CD14-positive monocyte (primary cell): ENCODE data around the gene CXCR5. TPM values are rescaled to one million over a fixed set of nuclear protein-coding genes. Genes with fewer than 3 reads are reported as not detected.
A peak's percentile ranks its signal among the peaks of the same experiment; 100 is the strongest.

Experiments
- DNase-seq, 3 donors: peaks; one replicate each; pipeline ENCODE4 v3.0.0-alpha.2; 2011 to 2022
- H2AFZ ChIP-seq: 2 replicates; pipeline ENCODE4 v1.6.0; 2012; ENCODE audit warnings: mild to moderate bottlenecking, low read depth, low read length, inconsistent platforms; ENCODE audit not compliant: insufficient read depth, poor library complexity, severe bottlenecking
- H3K27ac ChIP-seq, 2 donors: 1 replicate in 1 of 2; 2 replicates in 1 of 2; pipeline ENCODE4 v1.5.1; 2012 to 2013; ENCODE audit warnings: low read length in 2 of 2, control low read depth in 1 of 2, inconsistent platforms in 1 of 2, low read depth in 1 of 2, mild to moderate bottlenecking in 1 of 2
- H3K27me3 ChIP-seq, 2 donors: one replicate each; pipeline versions ENCODE4 v1.6.0 to v1.6.1; 2011 to 2013; ENCODE audit warnings: low read length in 2 of 2; ENCODE audit not compliant: control insufficient read depth in 2 of 2, insufficient read depth in 2 of 2
- H3K36me3 ChIP-seq, 2 donors: replicated peaks in 1 of 2; 1 replicate in 1 of 2; 2 replicates in 1 of 2; pipeline versions ENCODE4 v1.5.1 to v1.6.1; 2012 to 2013; ENCODE audit warnings: low read length in 2 of 2, control low read depth in 1 of 2, inconsistent platforms in 1 of 2, mild to moderate bottlenecking in 1 of 2; ENCODE audit not compliant: insufficient read depth in 2 of 2, control insufficient read depth in 1 of 2
- H3K4me1 ChIP-seq, 2 donors: 1 replicate in 1 of 2; 2 replicates in 1 of 2; pipeline versions ENCODE4 v1.5.1 to v1.6.1; 2012 to 2013; ENCODE audit warnings: low read length in 2 of 2, control low read depth in 1 of 2, inconsistent platforms in 1 of 2, mild to moderate bottlenecking in 1 of 2, moderate library complexity in 1 of 2; ENCODE audit not compliant: insufficient read depth in 2 of 2, control insufficient read depth in 1 of 2
- H3K4me2 ChIP-seq: replicated peaks from 2 replicates; pipeline ENCODE3; 2012; ENCODE audit warnings: low read length, moderate library complexity, mild to moderate bottlenecking; ENCODE audit not compliant: poor library complexity, severe bottlenecking; ENCODE audit errors: extremely low read depth
- H3K4me3 ChIP-seq, 3 experiments: fragments of 200-600 bp in 1 of 3; sonication (generic) in 1 of 3; replicated peaks in 1 of 3; 1 replicate in 2 of 3; 2 replicates in 1 of 3; pipeline ENCODE4 v1.5.1; 2011 to 2013; ENCODE audit warnings: low read length in 3 of 3, mild to moderate bottlenecking in 3 of 3, control low read depth in 2 of 3, low read depth in 2 of 3, inconsistent platforms in 1 of 3, moderate library complexity in 1 of 3
- H3K79me2 ChIP-seq: 2 replicates; pipeline ENCODE4 v1.6.0; 2012; ENCODE audit warnings: mild to moderate bottlenecking, control low read depth, inconsistent platforms, low read length, moderate library complexity; ENCODE audit not compliant: insufficient read depth
- H3K9ac ChIP-seq: 2 replicates; pipeline ENCODE4 v1.6.0; 2017; ENCODE audit warnings: low read length, mild to moderate bottlenecking; ENCODE audit not compliant: insufficient read depth, poor library complexity, severe bottlenecking
- H3K9me3 ChIP-seq, 2 donors: replicated peaks in 1 of 2; 1 replicate in 1 of 2; 2 replicates in 1 of 2; pipeline versions ENCODE4 v1.5.1 to v1.6.1; 2012 to 2013; ENCODE audit warnings: low read length in 2 of 2, control low read depth in 1 of 2; ENCODE audit not compliant: control insufficient read depth in 1 of 2, insufficient read depth in 1 of 2
- H4K20me1 ChIP-seq: 2 replicates; pipeline ENCODE4 v1.6.0; 2012; ENCODE audit warnings: mild to moderate bottlenecking, low read length, control low read depth, moderate library complexity; ENCODE audit not compliant: insufficient read depth
- H3K27ac Mint-ChIP-seq, 7 donors: one replicate each; pipeline ENCODE4 v1.8.0; 2020; ENCODE audit warnings: mild to moderate bottlenecking in 7 of 7, mixed read lengths in 7 of 7, moderate library complexity in 6 of 7, inconsistent platforms in 2 of 7
- H3K27me3 Mint-ChIP-seq, 3 donors: one replicate each; pipeline ENCODE4 v1.8.0; 2021 to 2022; ENCODE audit warnings: low read depth in 3 of 3, mild to moderate bottlenecking in 3 of 3, mixed read lengths in 3 of 3, moderate library complexity in 3 of 3, inconsistent platforms in 1 of 3
- H3K36me3 Mint-ChIP-seq, 2 donors: one replicate each; pipeline ENCODE4 v1.8.0; 2020; ENCODE audit warnings: mixed read lengths in 2 of 2, inconsistent platforms in 1 of 2, mild to moderate bottlenecking in 1 of 2
- H3K4me1 Mint-ChIP-seq: one replicate; pipeline ENCODE4 v1.8.0; 2020; ENCODE audit warnings: mild to moderate bottlenecking, mixed read lengths
- H3K4me3 Mint-ChIP-seq, 2 donors: one replicate each; pipeline ENCODE4 v1.8.0; 2020; ENCODE audit warnings: mild to moderate bottlenecking in 2 of 2, mixed read lengths in 2 of 2, moderate library complexity in 1 of 2
- H3K9me3 Mint-ChIP-seq, 7 donors: one replicate each; pipeline ENCODE4 v1.8.0; 2020 to 2022; ENCODE audit warnings: mixed read lengths in 7 of 7, mild to moderate bottlenecking in 6 of 7, moderate library complexity in 6 of 7, inconsistent platforms in 2 of 7
- WGBS: methylation state at CpG from one replicate; pipeline ENCODE4 v1.1.5; 2013; ENCODE audit warnings: missing lambda C conversion rate; ENCODE audit not compliant: insufficient coverage; 5-methylcytosine and 5-hydroxymethylcytosine counted together
- intact Hi-C, 2 donors: fragments of 100-400 bp; cut with micrococcal nuclease; formaldehyde crosslinking; loops; one replicate each; pipeline versions ENCODE4 v1.15.0 to v1.15.1; 2023
- polyA plus RNA-seq, 3 donors: library from polyadenylated mRNA; depleted of rRNA in 1 of 3; unstranded in 2 of 3; stranded (reverse) in 1 of 3; fragments of 300-500 nt in 2 of 3; fragments of >200 nt in 1 of 3; fragmentation: Illumina TruSeq in 2 of 3; gene quantifications; 1 replicate in 2 of 3; 2 replicates in 1 of 3; pipeline ENCODE4 v1.2.3, GENCODE V29; 2012 to 2021
- TF ChIP-seq, protein P1 (sequence below): fragments of 200-600 bp; IDR thresholded peaks from one replicate; pipeline ENCODE4 v1.8.0; 2022; ENCODE audit warnings: antibody characterized with exemption, mild to moderate bottlenecking

Gene CXCR5
- polyA plus RNA-seq, 3 donors, result 0.08 to 0.31 (median 0.09) TPM

DNA sequence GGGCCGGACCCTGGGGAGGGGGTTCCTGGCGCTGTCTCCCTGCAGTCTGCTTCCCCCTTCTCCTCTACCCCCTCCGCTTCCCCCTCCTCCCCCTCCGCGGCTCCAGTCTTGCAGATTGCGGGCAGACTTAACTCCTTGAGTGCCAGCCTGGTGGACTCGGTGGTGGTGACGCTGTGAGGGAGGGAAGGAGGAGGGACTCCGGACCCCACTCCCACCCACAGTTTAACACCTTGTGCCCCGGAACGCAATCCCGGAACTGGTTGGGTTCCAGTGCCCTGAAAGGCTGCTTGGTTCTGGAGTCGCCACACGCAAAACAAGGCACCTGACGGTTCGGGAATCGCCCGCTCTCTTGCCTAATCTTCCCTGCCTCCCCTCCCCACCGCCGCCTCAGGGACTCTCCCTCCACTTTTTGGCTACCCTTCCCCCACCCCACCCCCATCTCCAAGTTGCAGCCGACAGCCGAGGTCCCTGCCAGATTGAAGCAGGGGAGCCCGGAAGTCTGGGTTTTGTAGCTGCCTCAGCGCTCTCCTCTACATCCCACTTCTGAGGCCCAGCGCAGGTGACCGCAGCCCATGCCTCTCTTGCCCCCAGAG lies 45.9 kb downstream of the CXCR5 start:
- Mint-ChIP-seq H3K4me3 (peak overlapping the region; percentile 92 to 98), H3K36me3 (no peaks in the 10 kb centered on the region), H3K9me3 (no peaks in the 10 kb centered on the region), H3K27ac (peak overlapping the region; percentile 72 to 96 (median 86)), H3K4me1 (peaks cover 37% of the 10 kb centered on the region), H3K27me3 (peaks cover 0 to 15% (median 3%) of the 10 kb centered on the region in 3 donors)
- Histone ChIP-seq H3K4me1 (peaks cover 42 to 56% of the 10 kb centered on the region in 2 donors), H3K9me3 (no peaks in the 10 kb centered on the region), H3K4me2 (peak overlapping the region; percentile 98), H3K27me3 (no peaks in the 10 kb centered on the region), H2AFZ (peak overlapping the region; percentile 94), H3K4me3 (peak overlapping the region; percentile 78 to 91 (median 84)), H3K27ac (peak overlapping the region; percentile 86 to 87), H3K36me3 (no peaks in the 10 kb centered on the region), H4K20me1 (peaks cover 4% of the 10 kb centered on the region), H3K9ac (peak overlapping the region; percentile 79), H3K79me2 (peaks cover 13% of the 10 kb centered on the region)
- intact Hi-C loops, result loop anchor here (2.0 to 10.0 kb wide), 7 partner anchors 21 to 245 kb away; partner anchors contain the start of genes C2CD2L (in 1 of the 2), DDX6 (in 1 of the 2), RPS25 (in 1 of the 2) and TRAPPC4 (in 1 of the 2)
- DNase-seq, result peak; percentile 41 to 75 (median 68)
- WGBS, result 0% methylated on average over 9 of the region's 26 CpGs
- TF ChIP-seq, protein P1, sequence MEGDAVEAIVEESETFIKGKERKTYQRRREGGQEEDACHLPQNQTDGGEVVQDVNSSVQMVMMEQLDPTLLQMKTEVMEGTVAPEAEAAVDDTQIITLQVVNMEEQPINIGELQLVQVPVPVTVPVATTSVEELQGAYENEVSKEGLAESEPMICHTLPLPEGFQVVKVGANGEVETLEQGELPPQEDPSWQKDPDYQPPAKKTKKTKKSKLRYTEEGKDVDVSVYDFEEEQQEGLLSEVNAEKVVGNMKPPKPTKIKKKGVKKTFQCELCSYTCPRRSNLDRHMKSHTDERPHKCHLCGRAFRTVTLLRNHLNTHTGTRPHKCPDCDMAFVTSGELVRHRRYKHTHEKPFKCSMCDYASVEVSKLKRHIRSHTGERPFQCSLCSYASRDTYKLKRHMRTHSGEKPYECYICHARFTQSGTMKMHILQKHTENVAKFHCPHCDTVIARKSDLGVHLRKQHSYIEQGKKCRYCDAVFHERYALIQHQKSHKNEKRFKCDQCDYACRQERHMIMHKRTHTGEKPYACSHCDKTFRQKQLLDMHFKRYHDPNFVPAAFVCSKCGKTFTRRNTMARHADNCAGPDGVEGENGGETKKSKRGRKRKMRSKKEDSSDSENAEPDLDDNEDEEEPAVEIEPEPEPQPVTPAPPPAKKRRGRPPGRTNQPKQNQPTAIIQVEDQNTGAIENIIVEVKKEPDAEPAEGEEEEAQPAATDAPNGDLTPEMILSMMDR, result no peak

DNA sequence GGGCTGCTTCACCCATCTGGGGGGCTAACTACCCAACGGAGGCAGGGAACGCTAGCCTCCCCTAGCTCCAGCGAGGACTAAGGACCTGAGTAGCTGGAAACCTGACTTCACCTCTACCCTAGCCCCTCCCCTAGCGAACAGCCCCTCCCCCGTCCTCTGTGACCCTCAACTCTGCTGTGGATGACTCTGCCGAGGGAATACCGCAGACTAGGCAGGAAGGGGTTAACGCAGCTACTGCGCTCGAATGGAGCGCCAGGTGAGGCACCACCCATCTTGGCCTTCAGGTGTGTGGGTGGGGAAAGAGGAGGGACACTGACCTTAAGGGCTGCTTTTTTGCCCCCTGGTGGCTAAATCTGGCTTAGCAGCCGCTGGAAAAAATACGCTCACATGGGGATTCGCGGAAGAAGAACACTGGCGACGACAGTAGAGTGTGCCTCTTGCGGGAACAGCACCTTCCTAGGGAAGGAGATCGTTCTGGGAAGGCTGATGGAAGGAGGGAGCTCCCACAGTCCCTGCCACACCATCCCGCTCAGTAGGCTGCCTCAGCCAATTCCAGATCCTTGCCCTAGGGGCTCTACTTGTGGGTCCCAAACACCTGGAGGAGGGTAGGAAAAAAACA lies 46.5 kb downstream of the CXCR5 start:
- Histone ChIP-seq H2AFZ (peak overlapping the region; percentile 94), H3K9ac (peak overlapping the region; percentile 79), H3K4me2 (peak overlapping the region; percentile 98), H3K27me3 (no peaks in the 10 kb centered on the region), H3K4me3 (peak overlapping the region; percentile 78 to 91 (median 84)), H3K79me2 (peaks cover 7% of the 10 kb centered on the region), H3K4me1 (peaks cover 41 to 50% of the 10 kb centered on the region in 2 donors), H3K9me3 (no peaks in the 10 kb centered on the region), H3K36me3 (no peaks in the 10 kb centered on the region), H4K20me1 (no peaks in the 10 kb centered on the region), H3K27ac (peak overlapping the region; percentile 86 to 87)
- Mint-ChIP-seq H3K27ac (peak overlapping the region in 6 of 7 donors; percentile 56 to 96 (median 80)), H3K27me3 (peaks cover under 1 to 17% (median 4%) of the 10 kb centered on the region in 3 donors), H3K4me3 (peak overlapping the region; percentile 92 to 98), H3K36me3 (no peaks in the 10 kb centered on the region), H3K4me1 (peaks cover 37% of the 10 kb centered on the region), H3K9me3 (peaks cover 0 to 2% (median 0%) of the 10 kb centered on the region in 7 donors)
- TF ChIP-seq, protein P1, result peak; percentile 96
- intact Hi-C loops, result loop anchor here (2.0 to 10.0 kb wide), 3 partner anchors 23 to 245 kb away; no protein-coding TSS in a partner anchor
- WGBS, result under 1% methylated on average over 15 of the region's 20 CpGs
- peak; percentile 60 to 76 (median 72) for DNase-seq
